Nephron (organoid): Measurements from ENCODE around the gene MPV17.
"Not testable (repeated sequence)": the region's sequence is repeated elsewhere in the genome, so short reads cannot be mapped to it uniquely, and the experiment has no call there.

Source experiments
- H3K27ac Mint-ChIP-seq, 3 experiments: 2 replicates each; pipeline ENCODE4 v1.8.0; 2020; ENCODE audit warnings: mixed read lengths in 3 of 3, mild to moderate bottlenecking in 2 of 3, moderate library complexity in 1 of 3
- H3K27me3 Mint-ChIP-seq: 2 replicates; pipeline ENCODE4 v1.8.0; 2021; ENCODE audit warnings: low read depth, mild to moderate bottlenecking, moderate library complexity, mixed read lengths
- H3K36me3 Mint-ChIP-seq: 2 replicates; pipeline ENCODE4 v1.8.0; 2020; ENCODE audit warnings: low read depth, mixed read lengths
- H3K4me1 Mint-ChIP-seq: 2 replicates; pipeline ENCODE4 v1.8.0; 2020; ENCODE audit warnings: mixed read lengths
- H3K4me3 Mint-ChIP-seq, 3 experiments: 2 replicates each; pipeline ENCODE4 v1.8.0; 2020; ENCODE audit warnings: mild to moderate bottlenecking in 3 of 3, mixed read lengths in 3 of 3, moderate library complexity in 2 of 3
- H3K9me3 Mint-ChIP-seq: 2 replicates; pipeline ENCODE4 v1.8.0; 2020; ENCODE audit warnings: mixed read lengths
- TF ChIP-seq, protein P1 (sequence below), 3 experiments: fragments of 200-600 bp; sonication (generic); IDR thresholded peaks; one replicate each; pipeline ENCODE4 v1.5.0; 2021; ENCODE audit warnings: antibody characterized with exemption in 3 of 3; ENCODE audit not compliant: unreplicated experiment in 3 of 3

MPV17 gene

DNA sequence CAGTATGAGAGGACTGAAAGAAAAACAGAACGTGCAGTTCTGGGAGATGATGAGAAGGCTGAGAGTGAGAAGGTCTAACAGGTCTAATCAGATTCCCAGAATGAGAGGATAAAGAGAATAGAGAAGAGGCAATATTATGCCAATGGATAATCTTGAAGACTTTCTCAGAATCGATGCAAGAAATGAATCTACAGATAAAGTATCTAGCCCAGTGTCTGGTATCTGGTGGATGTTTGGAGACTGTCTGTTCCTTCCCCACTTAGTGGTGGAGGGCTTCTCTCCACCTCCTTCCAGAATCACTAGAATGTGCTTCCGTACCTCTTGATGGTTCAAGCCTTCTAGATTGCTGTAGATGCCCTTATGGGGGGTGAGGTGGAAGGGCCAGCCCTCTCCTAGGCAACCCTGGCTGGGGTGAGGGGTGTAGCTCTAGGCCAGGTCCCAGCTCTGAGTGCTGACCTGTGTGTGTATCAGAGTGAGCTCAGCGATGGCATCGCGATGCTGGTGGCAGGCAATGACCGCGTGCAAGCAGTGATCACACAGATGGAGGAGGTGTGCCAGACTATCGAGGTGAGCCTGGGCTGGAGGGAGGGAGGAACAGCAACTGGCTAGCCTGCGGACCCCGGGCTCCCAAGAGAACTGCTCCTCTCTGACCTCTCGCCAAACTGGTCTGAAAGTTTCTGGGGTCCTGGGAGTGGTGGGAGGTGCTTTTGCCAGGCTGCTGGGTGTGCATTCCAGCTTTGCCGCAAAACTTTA is 18.2 kb downstream of the MPV17 start:
- Mint-ChIP-seq H3K4me3 (no peak overlapping the region), H3K27me3 (peaks cover 54% of the 10 kb centered on the region), H3K4me1 (no peaks in the 10 kb centered on the region), H3K36me3 (peaks cover 7% of the 10 kb centered on the region), H3K27ac (no peak overlapping the region), H3K9me3 (peaks cover 6% of the 10 kb centered on the region)
- TF ChIP-seq, protein P1, sequence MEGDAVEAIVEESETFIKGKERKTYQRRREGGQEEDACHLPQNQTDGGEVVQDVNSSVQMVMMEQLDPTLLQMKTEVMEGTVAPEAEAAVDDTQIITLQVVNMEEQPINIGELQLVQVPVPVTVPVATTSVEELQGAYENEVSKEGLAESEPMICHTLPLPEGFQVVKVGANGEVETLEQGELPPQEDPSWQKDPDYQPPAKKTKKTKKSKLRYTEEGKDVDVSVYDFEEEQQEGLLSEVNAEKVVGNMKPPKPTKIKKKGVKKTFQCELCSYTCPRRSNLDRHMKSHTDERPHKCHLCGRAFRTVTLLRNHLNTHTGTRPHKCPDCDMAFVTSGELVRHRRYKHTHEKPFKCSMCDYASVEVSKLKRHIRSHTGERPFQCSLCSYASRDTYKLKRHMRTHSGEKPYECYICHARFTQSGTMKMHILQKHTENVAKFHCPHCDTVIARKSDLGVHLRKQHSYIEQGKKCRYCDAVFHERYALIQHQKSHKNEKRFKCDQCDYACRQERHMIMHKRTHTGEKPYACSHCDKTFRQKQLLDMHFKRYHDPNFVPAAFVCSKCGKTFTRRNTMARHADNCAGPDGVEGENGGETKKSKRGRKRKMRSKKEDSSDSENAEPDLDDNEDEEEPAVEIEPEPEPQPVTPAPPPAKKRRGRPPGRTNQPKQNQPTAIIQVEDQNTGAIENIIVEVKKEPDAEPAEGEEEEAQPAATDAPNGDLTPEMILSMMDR (IDR thresholded peaks at IDR 0.05; ENCODE audit: unreplicated experiment in 3 of 3): no peak

DNA sequence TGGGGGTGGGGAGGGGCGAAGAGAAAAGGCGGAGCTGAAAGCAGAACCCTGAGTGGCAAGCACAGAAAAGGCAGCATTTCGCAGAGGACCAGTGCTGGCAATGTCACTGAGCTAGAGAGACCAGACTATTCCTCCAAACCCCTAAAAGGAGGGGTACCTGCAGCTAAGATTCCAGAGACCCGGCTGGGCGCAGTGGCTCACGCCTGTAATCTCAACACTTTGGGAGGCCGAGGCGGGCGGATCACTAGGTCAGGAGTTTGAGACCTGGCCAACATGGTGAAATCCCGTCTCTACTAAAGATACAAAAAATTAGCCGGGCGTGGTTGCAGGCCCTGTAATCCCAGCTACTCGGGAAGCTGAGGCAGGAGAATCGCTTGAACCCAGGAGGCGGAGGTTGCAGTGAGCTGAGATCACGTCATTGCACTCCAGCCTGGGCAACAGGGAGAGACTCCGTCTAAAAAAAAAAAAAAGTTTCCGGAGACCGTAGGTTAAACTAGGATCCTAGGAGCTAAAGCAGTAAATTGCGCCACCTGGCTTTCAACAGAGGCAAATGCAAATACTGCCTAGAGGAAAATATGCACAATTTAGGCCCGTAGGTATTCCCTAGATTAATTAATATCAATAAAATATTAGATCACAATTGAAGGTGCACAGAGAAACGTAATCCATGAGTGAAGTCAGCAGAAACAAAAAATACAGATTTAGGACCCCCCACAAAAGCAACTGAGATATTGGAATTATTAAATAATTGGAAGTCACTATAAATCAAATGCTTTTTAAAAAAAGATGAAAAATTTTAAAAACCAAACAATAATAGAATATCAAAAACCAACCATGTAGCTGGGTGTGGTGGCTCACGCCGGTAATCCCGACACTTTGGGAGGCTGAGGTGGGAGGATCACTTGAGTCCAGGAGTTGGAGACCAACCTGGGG is 19.5 kb downstream of the MPV17 start:
- H3K4me3 Mint-ChIP-seq: no peak overlapping the region
- H3K27ac Mint-ChIP-seq: no peak overlapping the region
- peaks cover 48% of the 10 kb centered on the region for H3K27me3 Mint-ChIP-seq
- H3K36me3 Mint-ChIP-seq: peaks cover under 1% of the 10 kb centered on the region
- TF ChIP-seq, protein P1 (IDR thresholded peaks at IDR 0.05; ENCODE audit: unreplicated experiment in 3 of 3): peak; percentile 84 to 92 (median 84)
- no peaks in the 10 kb centered on the region for H3K4me1 Mint-ChIP-seq
- H3K9me3 Mint-ChIP-seq: peaks cover 6% of the 10 kb centered on the region

DNA sequence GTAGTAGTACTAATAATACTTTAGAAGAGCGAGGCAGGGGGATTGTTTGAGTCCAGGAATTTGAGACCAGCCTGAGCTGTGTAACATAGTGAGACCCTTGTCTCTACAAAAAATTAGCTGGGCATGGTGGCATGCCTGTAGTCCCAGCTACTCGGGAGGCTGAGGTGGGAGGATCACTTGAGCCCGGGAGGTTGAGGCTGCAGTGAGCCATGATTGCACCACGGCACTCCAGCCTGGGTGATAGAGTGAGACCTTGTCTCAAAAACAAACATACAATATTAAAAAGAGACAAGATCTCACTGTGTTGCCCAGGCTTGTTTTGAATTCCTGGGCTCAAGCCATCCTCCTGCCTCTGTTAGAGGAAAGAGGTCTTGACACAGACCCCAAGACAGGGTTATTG is 22.3 kb downstream of the MPV17 start:
- H3K36me3 Mint-ChIP-seq, H3K4me3 Mint-ChIP-seq, H3K4me1 Mint-ChIP-seq, H3K27ac Mint-ChIP-seq, H3K9me3 Mint-ChIP-seq: not testable (repeated sequence)
- H3K27me3 Mint-ChIP-seq: peaks cover 25% of the 10 kb centered on the region

DNA sequence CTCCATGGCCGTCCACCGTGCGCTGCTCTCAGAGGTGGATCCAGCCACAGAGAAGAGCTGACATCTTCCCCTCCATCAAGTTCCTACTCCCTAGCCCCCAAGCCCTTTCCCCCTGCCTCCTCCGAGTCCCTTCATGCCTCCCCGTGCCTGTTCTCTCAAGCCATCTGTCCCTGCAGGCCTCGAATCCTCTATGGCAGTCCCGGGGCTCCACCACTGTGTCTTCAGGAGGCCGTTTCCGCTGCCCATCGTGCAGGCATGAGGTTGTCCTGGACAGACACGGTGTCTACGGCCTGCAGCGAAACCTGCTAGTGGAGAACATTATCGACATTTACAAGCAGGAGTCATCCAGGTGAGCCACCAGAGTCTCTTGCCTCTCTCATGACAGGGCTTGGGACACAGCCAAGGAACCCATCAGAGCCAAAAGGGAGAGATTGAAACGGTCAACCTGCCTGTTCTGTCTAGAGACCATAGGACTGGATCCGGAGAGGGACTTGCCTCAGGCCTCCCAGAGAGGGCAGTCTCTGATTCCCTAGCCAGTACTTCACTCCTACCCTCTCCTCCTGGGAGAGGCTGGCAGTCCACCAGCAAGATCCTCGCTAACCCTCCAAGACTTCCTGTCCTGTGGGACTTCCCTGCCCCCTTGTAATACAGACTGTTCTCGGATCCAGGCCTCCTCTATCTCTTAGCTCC is 24.4 kb downstream of the MPV17 start:
- H3K36me3 Mint-ChIP-seq: no peaks in the 10 kb centered on the region
- H3K27ac Mint-ChIP-seq: no peak overlapping the region
- TF ChIP-seq, protein P1 (IDR thresholded peaks at IDR 0.05; ENCODE audit: unreplicated experiment in 3 of 3): no peak
- H3K27me3 Mint-ChIP-seq: peaks cover 7% of the 10 kb centered on the region
- H3K9me3 Mint-ChIP-seq: no peaks in the 10 kb centered on the region
- peaks cover under 1% of the 10 kb centered on the region for H3K4me1 Mint-ChIP-seq
- H3K4me3 Mint-ChIP-seq: no peak overlapping the region

DNA sequence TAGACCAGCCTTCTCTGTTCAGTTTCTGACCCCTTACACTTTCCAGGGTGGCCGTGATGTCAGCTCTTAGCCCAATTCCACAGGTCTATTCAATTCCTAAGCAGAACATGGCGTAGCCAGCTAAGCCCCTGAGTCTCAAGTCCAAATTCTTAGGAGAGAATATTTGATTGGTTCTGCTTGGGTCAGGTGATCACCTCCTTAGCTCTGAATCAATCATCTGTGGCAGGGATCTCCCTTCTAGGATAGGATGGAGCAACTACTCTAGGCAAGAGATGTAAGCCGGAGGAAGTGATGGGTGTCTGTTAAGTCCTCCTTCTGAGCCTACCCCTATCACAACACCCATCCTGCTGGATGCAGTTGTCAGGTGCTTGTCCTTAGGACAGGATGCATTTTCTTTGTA is 25.7 kb downstream of the MPV17 start:
- H3K36me3 Mint-ChIP-seq: no peaks in the 10 kb centered on the region

More for the DNA sequence above, 25.7 kb downstream of the MPV17 start:
- TF ChIP-seq, protein P1 (IDR thresholded peaks at IDR 0.05; ENCODE audit: unreplicated experiment in 3 of 3): no peak
- Mint-ChIP-seq H3K4me1 (peaks cover 11% of the 10 kb centered on the region), H3K9me3 (no peaks in the 10 kb centered on the region), H3K27ac (no peak overlapping the region), H3K4me3 (no peak overlapping the region), H3K27me3 (peaks cover 18% of the 10 kb centered on the region)
